ENCODE measurements around the gene GRM7.

Gene GRM7

DNA sequence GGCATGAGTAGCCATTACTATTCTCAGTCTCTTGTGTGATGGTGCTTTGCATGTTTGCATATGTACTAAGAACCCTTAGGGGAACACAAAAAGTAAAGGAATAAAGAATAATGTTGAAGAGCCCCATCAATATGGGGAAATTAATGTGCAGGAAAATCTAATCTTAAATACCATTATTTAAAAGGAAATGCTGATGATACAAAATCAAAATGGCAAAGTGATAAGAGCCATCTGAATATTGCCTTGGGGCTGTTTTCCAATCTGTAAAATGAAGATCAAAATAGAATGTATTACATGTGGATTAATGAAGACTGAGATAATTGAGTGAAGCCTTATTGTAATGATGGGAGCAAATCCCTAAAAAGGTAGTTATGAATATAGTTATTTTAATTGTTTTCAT is 771.4 kb downstream of the GRM7 start:
- Histone ChIP-seq H3K36me3 (ENCODE audit: control insufficient read depth in 1 of 2, insufficient read depth in 2 of 2, low read length in 2 of 2) (no peaks in the 10 kb centered on the region), H3K4me3 (ENCODE audit: low read depth in 1 of 2, low read length in 2 of 2) (no peak overlapping the region), H3K27ac (ENCODE audit: low read depth, low read length) (no peak overlapping the region), H3K9me3 (ENCODE audit: control insufficient read depth in 1 of 2, low read length in 2 of 2) (no peaks in the 10 kb centered on the region), H3K9ac (ENCODE audit: low read depth in 1 of 2, low read length in 2 of 2) (no peak overlapping the region), H3K4me1 (ENCODE audit: control insufficient read depth in 1 of 2, insufficient read depth in 2 of 2, low read length in 2 of 2) (peaks cover 1 to 7% of the 10 kb centered on the region in 2 donors), H3K27me3 (ENCODE audit: control insufficient read depth in 1 of 2, insufficient read depth in 2 of 2, low read length in 2 of 2) (no peaks in the 10 kb centered on the region)

DNA sequence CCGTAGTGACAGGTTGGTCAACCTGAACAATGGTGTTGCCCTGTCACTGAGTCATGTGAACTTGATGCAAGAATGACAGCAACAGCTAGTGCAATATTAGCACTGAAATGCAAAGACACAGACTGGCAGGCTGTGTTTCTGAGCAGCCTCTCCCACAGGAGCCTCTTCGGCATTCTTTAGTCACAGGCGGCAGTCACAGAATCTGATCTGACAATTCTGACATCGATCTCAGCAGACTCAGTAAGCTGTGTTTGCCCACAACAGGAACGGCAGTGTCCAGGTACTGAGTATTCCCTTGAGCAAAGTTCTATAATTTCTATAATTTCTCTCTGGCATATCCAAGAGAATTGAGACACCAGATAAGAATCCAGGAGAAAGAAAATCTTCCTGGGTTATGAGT is 776.8 kb downstream of the GRM7 start:
- Histone ChIP-seq H3K36me3 (ENCODE audit: control insufficient read depth in 1 of 2, insufficient read depth in 2 of 2, low read length in 2 of 2) (no peaks in the 10 kb centered on the region), H3K4me1 (ENCODE audit: control insufficient read depth in 1 of 2, insufficient read depth in 2 of 2, low read length in 2 of 2) (peaks cover 14 to 29% of the 10 kb centered on the region in 2 donors), H3K9ac (ENCODE audit: low read depth in 1 of 2, low read length in 2 of 2) (no peak overlapping the region), H3K4me3 (ENCODE audit: low read depth in 1 of 2, low read length in 2 of 2) (no peak overlapping the region), H3K9me3 (ENCODE audit: control insufficient read depth in 1 of 2, low read length in 2 of 2) (no peaks in the 10 kb centered on the region), H3K27ac (ENCODE audit: low read depth, low read length) (no peak overlapping the region), H3K27me3 (ENCODE audit: control insufficient read depth in 1 of 2, insufficient read depth in 2 of 2, low read length in 2 of 2) (no peaks in the 10 kb centered on the region)

DNA sequence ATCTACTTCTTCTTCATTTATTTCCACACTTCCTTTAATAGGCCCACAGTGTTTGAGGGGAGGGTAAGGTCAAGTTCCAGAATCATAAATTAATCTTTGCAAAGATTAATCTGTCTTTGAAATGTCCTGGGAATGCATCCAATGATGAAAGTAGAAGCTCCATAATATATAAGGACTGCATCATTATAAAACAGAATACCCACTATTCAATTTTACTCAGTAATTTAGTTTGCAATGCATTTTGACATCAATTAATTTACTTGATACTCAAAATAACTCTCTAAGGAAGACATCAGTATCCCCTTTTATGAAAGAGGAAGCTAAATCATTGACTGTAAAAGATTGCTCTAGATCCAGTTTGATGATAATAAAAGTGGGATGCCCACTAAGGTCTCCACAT is 777.2 kb downstream of the GRM7 start:
- no peaks in the 10 kb centered on the region for H3K36me3 ChIP-seq (ENCODE audit: control insufficient read depth in 1 of 2, insufficient read depth in 2 of 2, low read length in 2 of 2)
- H3K27ac ChIP-seq (ENCODE audit: low read depth, low read length) = no peak overlapping the region
- H3K9me3 ChIP-seq (ENCODE audit: control insufficient read depth in 1 of 2, low read length in 2 of 2) = no peaks in the 10 kb centered on the region
- no peak overlapping the region for H3K9ac ChIP-seq (ENCODE audit: low read depth in 1 of 2, low read length in 2 of 2)
- peaks cover 14 to 29% of the 10 kb centered on the region in 2 donors for H3K4me1 ChIP-seq (ENCODE audit: control insufficient read depth in 1 of 2, insufficient read depth in 2 of 2, low read length in 2 of 2)
- no peak overlapping the region for H3K4me3 ChIP-seq (ENCODE audit: low read depth in 1 of 2, low read length in 2 of 2)
- H3K27me3 ChIP-seq (ENCODE audit: control insufficient read depth in 1 of 2, insufficient read depth in 2 of 2, low read length in 2 of 2) = no peaks in the 10 kb centered on the region

DNA sequence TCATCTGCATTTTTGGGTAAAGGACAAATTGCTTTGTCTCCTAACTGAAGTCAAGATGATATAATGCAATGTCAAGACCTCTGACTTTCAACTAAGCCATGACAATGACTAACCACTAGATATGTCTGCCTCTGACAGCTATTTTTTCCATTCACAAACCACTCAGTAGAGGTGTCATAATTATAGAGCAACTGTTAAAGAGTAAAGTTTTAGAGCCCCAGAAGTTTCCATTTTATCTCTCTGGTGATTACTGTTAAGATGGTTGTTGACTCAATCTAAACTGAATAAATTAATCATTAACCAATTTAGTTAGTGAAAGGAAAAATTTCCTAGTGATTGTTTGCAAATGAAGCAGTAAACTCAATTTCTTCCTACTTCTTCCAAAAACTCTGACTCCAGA is 779.9 kb downstream of the GRM7 start:
- no peaks in the 10 kb centered on the region for H3K9me3 ChIP-seq (ENCODE audit: control insufficient read depth in 1 of 2, low read length in 2 of 2)
- no peak overlapping the region for H3K9ac ChIP-seq (ENCODE audit: low read depth in 1 of 2, low read length in 2 of 2)

DNA sequence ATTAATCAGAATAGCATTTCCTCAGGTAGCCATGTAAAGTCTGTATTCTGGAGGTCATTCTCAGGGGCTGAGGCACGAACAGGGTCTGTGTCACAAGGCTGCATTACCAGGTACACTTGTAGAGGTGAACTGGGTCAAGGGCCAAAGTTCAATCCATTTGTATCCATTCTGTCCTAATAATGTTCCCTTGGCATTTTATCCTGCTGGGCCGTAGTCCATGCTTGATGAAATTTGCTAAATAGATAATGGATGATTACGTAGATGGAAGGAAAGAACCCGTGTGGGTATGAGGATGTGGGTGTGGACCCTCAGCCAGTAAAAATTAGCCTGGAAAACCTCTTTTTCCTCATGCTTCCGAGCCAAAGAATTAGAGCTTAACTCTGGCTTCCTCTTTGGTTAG is 785.9 kb downstream of the GRM7 start:
- Histone ChIP-seq H3K9me3 (ENCODE audit: control insufficient read depth in 1 of 2, low read length in 2 of 2) (no peaks in the 10 kb centered on the region), H3K27me3 (ENCODE audit: control insufficient read depth in 1 of 2, insufficient read depth in 2 of 2, low read length in 2 of 2) (no peaks in the 10 kb centered on the region), H3K4me3 (ENCODE audit: low read depth in 1 of 2, low read length in 2 of 2) (no peak overlapping the region), H3K9ac (ENCODE audit: low read depth in 1 of 2, low read length in 2 of 2) (no peak overlapping the region), H3K4me1 (ENCODE audit: control insufficient read depth in 1 of 2, insufficient read depth in 2 of 2, low read length in 2 of 2) (peaks cover 9 to 34% of the 10 kb centered on the region in 2 donors), H3K36me3 (ENCODE audit: control insufficient read depth in 1 of 2, insufficient read depth in 2 of 2, low read length in 2 of 2) (no peaks in the 10 kb centered on the region), H3K27ac (ENCODE audit: low read depth, low read length) (no peak overlapping the region)

More for the DNA sequence above, 779.9 kb downstream of the GRM7 start:
- Histone ChIP-seq H3K36me3 (ENCODE audit: control insufficient read depth in 1 of 2, insufficient read depth in 2 of 2, low read length in 2 of 2) (no peaks in the 10 kb centered on the region), H3K27ac (ENCODE audit: low read depth, low read length) (no peak overlapping the region), H3K27me3 (ENCODE audit: control insufficient read depth in 1 of 2, insufficient read depth in 2 of 2, low read length in 2 of 2) (no peaks in the 10 kb centered on the region), H3K4me1 (ENCODE audit: control insufficient read depth in 1 of 2, insufficient read depth in 2 of 2, low read length in 2 of 2) (peaks cover 14 to 29% of the 10 kb centered on the region in 2 donors), H3K4me3 (ENCODE audit: low read depth in 1 of 2, low read length in 2 of 2) (no peak overlapping the region)

DNA sequence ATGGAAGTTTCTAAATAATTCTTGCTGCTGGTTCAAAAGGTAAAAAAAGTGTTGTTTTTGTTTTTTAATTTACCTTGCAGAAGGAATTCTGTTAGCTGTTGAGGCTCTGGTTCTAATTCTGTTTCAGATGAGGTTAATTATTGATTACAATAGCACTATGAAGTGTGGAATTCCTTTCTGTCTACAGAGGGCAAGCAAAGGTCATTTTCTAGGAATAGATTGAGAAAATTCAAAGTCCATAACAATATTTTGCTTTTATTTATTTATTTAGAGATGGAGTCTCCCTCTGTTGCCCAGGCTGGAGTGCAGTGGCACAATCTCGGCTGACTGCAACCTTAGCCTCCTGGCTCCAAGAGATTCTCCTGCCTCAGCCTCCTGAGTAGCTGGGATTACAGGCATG is 789.6 kb downstream of the GRM7 start:
- no peak overlapping the region for H3K4me3 ChIP-seq (ENCODE audit: low read depth in 1 of 2, low read length in 2 of 2)
- H3K36me3 ChIP-seq (ENCODE audit: control insufficient read depth in 1 of 2, insufficient read depth in 2 of 2, low read length in 2 of 2) = no peaks in the 10 kb centered on the region
- H3K4me1 ChIP-seq (ENCODE audit: control insufficient read depth in 1 of 2, insufficient read depth in 2 of 2, low read length in 2 of 2) = peaks cover 9 to 33% of the 10 kb centered on the region in 2 donors
- H3K9ac ChIP-seq (ENCODE audit: low read depth in 1 of 2, low read length in 2 of 2) = no peak overlapping the region
- H3K9me3 ChIP-seq (ENCODE audit: control insufficient read depth in 1 of 2, low read length in 2 of 2) = peaks cover 0 to 2% of the 10 kb centered on the region in 2 donors
- no peaks in the 10 kb centered on the region for H3K27me3 ChIP-seq (ENCODE audit: control insufficient read depth in 1 of 2, insufficient read depth in 2 of 2, low read length in 2 of 2)
- no peak overlapping the region for H3K27ac ChIP-seq (ENCODE audit: low read depth, low read length)

DNA sequence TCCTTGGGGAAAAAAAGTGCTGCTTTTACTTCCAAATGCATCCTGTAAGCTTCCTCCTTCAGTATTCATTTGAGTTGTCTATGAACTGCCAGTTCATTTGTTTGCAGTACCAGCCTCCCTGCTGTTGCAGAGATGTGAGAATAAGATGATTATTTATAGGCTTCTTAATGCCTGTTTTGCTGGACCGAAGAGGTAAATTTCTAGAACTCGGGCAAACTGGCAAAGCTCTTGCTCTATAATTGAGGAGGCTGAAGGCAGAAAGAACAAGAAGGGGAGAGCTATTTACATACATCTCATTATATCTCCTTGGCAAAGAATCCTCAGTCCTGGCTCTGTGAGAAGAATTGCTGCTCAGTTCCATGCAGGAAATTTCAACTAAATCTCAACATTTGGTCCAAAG is 790.4 kb downstream of the GRM7 start:
- Histone ChIP-seq H3K4me1 (ENCODE audit: control insufficient read depth in 1 of 2, insufficient read depth in 2 of 2, low read length in 2 of 2) (peaks cover 9 to 33% of the 10 kb centered on the region in 2 donors), H3K9me3 (ENCODE audit: control insufficient read depth in 1 of 2, low read length in 2 of 2) (peaks cover 0 to 2% of the 10 kb centered on the region in 2 donors), H3K4me3 (ENCODE audit: low read depth in 1 of 2, low read length in 2 of 2) (no peak overlapping the region), H3K36me3 (ENCODE audit: control insufficient read depth in 1 of 2, insufficient read depth in 2 of 2, low read length in 2 of 2) (no peaks in the 10 kb centered on the region), H3K27me3 (ENCODE audit: control insufficient read depth in 1 of 2, insufficient read depth in 2 of 2, low read length in 2 of 2) (no peaks in the 10 kb centered on the region), H3K9ac (ENCODE audit: low read depth in 1 of 2, low read length in 2 of 2) (no peak overlapping the region), H3K27ac (ENCODE audit: low read depth, low read length) (no peak overlapping the region)

DNA sequence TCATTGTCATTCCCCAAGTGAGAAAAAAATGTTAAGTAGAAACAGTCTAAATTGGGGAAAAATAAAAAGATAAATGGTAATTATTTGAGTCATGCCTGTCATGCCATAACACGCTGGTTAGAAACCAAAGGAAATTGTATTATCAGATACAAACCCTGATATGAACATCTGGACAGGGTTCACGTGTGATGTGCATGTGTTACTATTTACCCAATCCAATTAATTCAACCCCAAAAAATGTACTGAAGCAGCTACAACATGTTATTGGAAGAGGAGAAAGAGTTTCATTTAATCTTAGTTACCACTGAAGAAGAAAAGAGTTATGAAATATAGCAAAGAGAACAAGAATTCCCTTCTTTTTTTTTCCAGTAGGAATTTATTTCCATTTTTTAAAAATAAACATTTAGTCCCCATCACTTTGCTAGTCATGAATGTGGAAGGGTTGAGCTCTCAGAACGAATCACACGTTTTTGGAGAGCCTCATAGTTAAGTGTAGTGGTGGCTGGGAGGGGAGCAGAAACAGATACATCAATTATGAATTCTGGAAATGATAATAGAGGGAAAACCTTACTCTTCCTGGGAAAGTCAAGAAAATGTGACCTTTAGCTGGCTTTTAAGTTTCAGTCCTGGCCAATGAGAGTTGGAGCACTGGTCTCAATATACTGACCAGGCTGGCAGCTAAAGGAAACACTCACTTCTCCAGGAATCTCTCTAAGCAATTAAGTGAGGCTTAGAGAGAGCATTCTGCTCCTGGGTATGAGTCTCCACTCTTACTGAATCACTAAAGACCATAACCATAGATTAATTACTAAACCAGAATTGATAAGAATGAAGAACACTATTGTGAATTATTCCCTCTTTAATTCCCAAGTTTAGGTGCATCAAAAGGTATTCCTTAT is 796.5 kb downstream of the GRM7 start:
- Histone ChIP-seq H3K36me3 (ENCODE audit: control insufficient read depth in 1 of 2, insufficient read depth in 2 of 2, low read length in 2 of 2) (no peaks in the 10 kb centered on the region), H3K9ac (ENCODE audit: low read depth in 1 of 2, low read length in 2 of 2) (no peak overlapping the region), H3K4me1 (ENCODE audit: control insufficient read depth in 1 of 2, insufficient read depth in 2 of 2, low read length in 2 of 2) (no peaks in the 10 kb centered on the region), H3K4me3 (ENCODE audit: low read depth in 1 of 2, low read length in 2 of 2) (no peak overlapping the region), H3K27ac (ENCODE audit: low read depth, low read length) (no peak overlapping the region), H3K27me3 (ENCODE audit: control insufficient read depth in 1 of 2, insufficient read depth in 2 of 2, low read length in 2 of 2) (no peaks in the 10 kb centered on the region), H3K9me3 (ENCODE audit: control insufficient read depth in 1 of 2, low read length in 2 of 2) (peaks cover 0 to 2% of the 10 kb centered on the region in 2 donors)

DNA sequence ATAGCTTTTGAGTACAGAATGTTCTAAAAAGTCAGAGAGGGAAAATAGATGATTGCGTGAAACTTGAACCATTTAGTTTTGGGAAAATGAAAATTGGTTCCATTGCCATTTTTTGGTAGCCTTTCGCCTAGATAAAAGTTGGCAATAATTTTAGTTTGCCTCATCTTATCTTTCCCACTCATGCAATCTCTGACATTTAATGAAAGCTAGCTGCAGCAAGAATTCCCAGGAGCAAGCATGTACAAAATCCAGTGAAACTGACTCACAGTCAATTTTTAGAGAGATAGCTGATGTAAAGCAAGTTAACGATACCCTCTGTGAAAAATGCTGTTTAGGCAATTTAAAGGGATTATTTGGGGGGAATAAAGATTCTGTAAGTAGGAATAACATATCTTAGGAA is 797.4 kb downstream of the GRM7 start:
- no peaks in the 10 kb centered on the region for H3K36me3 ChIP-seq (ENCODE audit: control insufficient read depth in 1 of 2, insufficient read depth in 2 of 2, low read length in 2 of 2)
- no peaks in the 10 kb centered on the region for H3K27me3 ChIP-seq (ENCODE audit: control insufficient read depth in 1 of 2, insufficient read depth in 2 of 2, low read length in 2 of 2)
- no peak overlapping the region for H3K9ac ChIP-seq (ENCODE audit: low read depth in 1 of 2, low read length in 2 of 2)
- no peak overlapping the region for H3K4me3 ChIP-seq (ENCODE audit: low read depth in 1 of 2, low read length in 2 of 2)
- no peak overlapping the region for H3K27ac ChIP-seq (ENCODE audit: low read depth, low read length)
- H3K4me1 ChIP-seq (ENCODE audit: control insufficient read depth in 1 of 2, insufficient read depth in 2 of 2, low read length in 2 of 2) = no peaks in the 10 kb centered on the region
- no peaks in the 10 kb centered on the region for H3K9me3 ChIP-seq (ENCODE audit: control insufficient read depth in 1 of 2, low read length in 2 of 2)

DNA sequence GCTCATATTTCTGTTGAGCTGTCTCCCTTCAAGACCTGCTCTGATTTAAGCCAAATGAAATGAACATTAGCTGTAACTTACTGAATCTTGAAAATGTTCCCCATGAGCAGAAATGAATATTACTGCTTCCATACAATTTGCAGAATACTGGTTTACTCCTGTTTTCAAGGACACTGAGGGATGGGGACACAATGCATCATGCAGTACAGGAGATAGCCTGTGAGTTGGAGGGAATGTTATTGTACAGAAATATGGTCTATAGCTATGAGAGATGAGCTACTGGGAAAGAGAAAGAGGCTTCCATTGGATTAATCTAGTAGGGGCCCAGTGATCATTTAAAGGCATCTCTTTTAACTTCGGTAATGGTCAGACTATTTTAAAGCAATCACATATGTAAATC is 798.2 kb downstream of the GRM7 start:
- Histone ChIP-seq H3K36me3 (ENCODE audit: control insufficient read depth in 1 of 2, insufficient read depth in 2 of 2, low read length in 2 of 2) (no peaks in the 10 kb centered on the region), H3K4me1 (ENCODE audit: control insufficient read depth in 1 of 2, insufficient read depth in 2 of 2, low read length in 2 of 2) (peaks cover 0 to 3% of the 10 kb centered on the region in 2 donors), H3K9me3 (ENCODE audit: control insufficient read depth in 1 of 2, low read length in 2 of 2) (no peaks in the 10 kb centered on the region), H3K9ac (ENCODE audit: low read depth in 1 of 2, low read length in 2 of 2) (no peak overlapping the region), H3K4me3 (ENCODE audit: low read depth in 1 of 2, low read length in 2 of 2) (no peak overlapping the region), H3K27ac (ENCODE audit: low read depth, low read length) (no peak overlapping the region), H3K27me3 (ENCODE audit: control insufficient read depth in 1 of 2, insufficient read depth in 2 of 2, low read length in 2 of 2) (no peaks in the 10 kb centered on the region)
